Lung (tissue), 12 donors: ENCODE results near the gene ZFR2. TPM values are rescaled to one million over a fixed set of nuclear protein-coding genes. Genes with fewer than 3 reads are reported as not detected.
"Not testable (repeated sequence)": the region's sequence is repeated elsewhere in the genome, so short reads cannot be mapped to it uniquely, and the experiment has no call there.

ENCODE experiments used
- ATAC-seq: fragments of 200-7000 bp; cut with Tn5 transposase; one replicate; pipeline ENCODE4 v1.9.1; 2020; ENCODE audit warnings: moderate number of reproducible peaks; ENCODE audit not compliant: insufficient read depth, low FRiP score
- DNase-seq, 3 donors: peaks; one replicate each; pipeline ENCODE4 v3.0.0-alpha.2; 2013 to 2017
- H3K27ac ChIP-seq, 2 donors: one replicate each; pipeline ENCODE4 v1.5.1; 2013; ENCODE audit warnings: mild to moderate bottlenecking in 2 of 2, moderate library complexity in 2 of 2, control low read depth in 1 of 2, inconsistent platforms in 1 of 2, low read depth in 1 of 2, low read length in 1 of 2
- H3K27me3 ChIP-seq, 3 donors: one replicate each; pipeline ENCODE4 v1.5.1; 2013; ENCODE audit warnings: low read length in 2 of 3; ENCODE audit not compliant: control insufficient read depth in 3 of 3, insufficient read depth in 3 of 3
- H3K36me3 ChIP-seq, 4 donors: one replicate each; pipeline ENCODE4 v1.5.1; 2013; ENCODE audit warnings: low read length in 4 of 4, mild to moderate bottlenecking in 1 of 4, moderate library complexity in 1 of 4; ENCODE audit not compliant: control insufficient read depth in 4 of 4, insufficient read depth in 4 of 4
- H3K4me1 ChIP-seq, 5 donors: one replicate each; pipeline ENCODE4 v1.5.1; 2013; ENCODE audit warnings: low read length in 5 of 5, mild to moderate bottlenecking in 2 of 5, moderate library complexity in 1 of 5; ENCODE audit not compliant: control insufficient read depth in 5 of 5, insufficient read depth in 5 of 5
- H3K4me3 ChIP-seq: one replicate; pipeline ENCODE4 v1.5.1; 2013; ENCODE audit warnings: mild to moderate bottlenecking, control low read depth, moderate library complexity
- H3K9ac ChIP-seq, 2 donors: one replicate each; pipeline ENCODE4 v1.5.1; 2013; ENCODE audit warnings: low read length in 2 of 2, control low read depth in 1 of 2; ENCODE audit not compliant: insufficient read depth in 1 of 2
- H3K9me3 ChIP-seq, 4 donors: one replicate each; pipeline ENCODE4 v1.5.1; 2013; ENCODE audit warnings: low read length in 3 of 4, mild to moderate bottlenecking in 1 of 4, moderate library complexity in 1 of 4; ENCODE audit not compliant: control insufficient read depth in 4 of 4, insufficient read depth in 3 of 4
- WGBS, 2 donors: extraction: QIAGEN DNeasy Blood & Tissue Kit; methylation state at CpG; one replicate each; pipeline ENCODE4 v1.1.7; 2013; 5-methylcytosine and 5-hydroxymethylcytosine counted together
- polyA plus RNA-seq, 2 donors: library from polyadenylated mRNA; stranded (reverse); fragments of 200-250 nt; gene quantifications; one replicate each; pipeline ENCODE4 v1.2.1, GENCODE V29; 2013
- total RNA-seq, 2 donors: library from RNA; depleted of rRNA in 1 of 2; stranded (reverse); fragments of >200 nt in 1 of 2; gene quantifications; one replicate each; pipeline ENCODE4 v1.2.1, GENCODE V29; 2014 to 2021
- TF ChIP-seq, protein P1 (sequence below): IDR thresholded peaks from 2 replicates; pipeline ENCODE4 v1.5.1; 2012; ENCODE audit warnings: mild to moderate bottlenecking; ENCODE audit errors: control extremely low read depth, extremely low read depth
- donor health status: control.
- donor health status: control.
- donor health status: Bipolar disorder and iron deficiency.
- donor health status: healthy.
- donor health status: DM: yes; HTN: yes; CAD: no.

The ZFR2 gene
- total and polyA plus RNA-seq, 4 donors = 0.05 to 0.34 (median 0.19) TPM

DNA sequence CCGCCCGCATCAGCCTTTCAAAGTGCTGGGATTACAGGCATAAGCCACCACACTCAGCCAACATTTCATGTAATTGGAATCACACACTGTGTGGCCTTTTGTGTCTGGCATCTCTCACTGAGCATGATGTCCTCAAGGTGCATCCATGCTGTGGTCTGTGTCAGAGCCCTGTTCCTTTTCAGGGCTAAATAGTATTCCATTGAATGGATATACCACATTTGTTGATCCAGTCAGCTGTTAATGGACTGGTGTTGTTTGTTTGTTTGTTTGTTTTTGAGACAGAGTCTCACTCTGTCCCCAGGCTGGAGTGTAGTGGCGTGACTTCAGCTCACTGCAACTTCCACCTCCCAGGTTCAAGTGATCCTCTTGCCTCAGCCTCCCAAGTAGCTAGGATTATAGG lies 29.6 kb upstream of the ZFR2 start:
- WGBS, 2 donors = 71 to 97% methylated on average over 3 of the region's 3 CpGs
- Histone ChIP-seq H3K27me3 (no peaks in the 10 kb centered on the region), H3K4me1 (no peaks in the 10 kb centered on the region), H3K9me3 (peaks cover 0 to 11% (median 0%) of the 10 kb centered on the region in 4 donors), H3K27ac (no peak overlapping the region), H3K9ac (no peak overlapping the region), H3K36me3 (no peaks in the 10 kb centered on the region), H3K4me3 (no peak overlapping the region)
- ATAC-seq (no peak), DNase-seq (no peak)
- TF ChIP-seq, protein P1, sequence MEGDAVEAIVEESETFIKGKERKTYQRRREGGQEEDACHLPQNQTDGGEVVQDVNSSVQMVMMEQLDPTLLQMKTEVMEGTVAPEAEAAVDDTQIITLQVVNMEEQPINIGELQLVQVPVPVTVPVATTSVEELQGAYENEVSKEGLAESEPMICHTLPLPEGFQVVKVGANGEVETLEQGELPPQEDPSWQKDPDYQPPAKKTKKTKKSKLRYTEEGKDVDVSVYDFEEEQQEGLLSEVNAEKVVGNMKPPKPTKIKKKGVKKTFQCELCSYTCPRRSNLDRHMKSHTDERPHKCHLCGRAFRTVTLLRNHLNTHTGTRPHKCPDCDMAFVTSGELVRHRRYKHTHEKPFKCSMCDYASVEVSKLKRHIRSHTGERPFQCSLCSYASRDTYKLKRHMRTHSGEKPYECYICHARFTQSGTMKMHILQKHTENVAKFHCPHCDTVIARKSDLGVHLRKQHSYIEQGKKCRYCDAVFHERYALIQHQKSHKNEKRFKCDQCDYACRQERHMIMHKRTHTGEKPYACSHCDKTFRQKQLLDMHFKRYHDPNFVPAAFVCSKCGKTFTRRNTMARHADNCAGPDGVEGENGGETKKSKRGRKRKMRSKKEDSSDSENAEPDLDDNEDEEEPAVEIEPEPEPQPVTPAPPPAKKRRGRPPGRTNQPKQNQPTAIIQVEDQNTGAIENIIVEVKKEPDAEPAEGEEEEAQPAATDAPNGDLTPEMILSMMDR = no peak

DNA sequence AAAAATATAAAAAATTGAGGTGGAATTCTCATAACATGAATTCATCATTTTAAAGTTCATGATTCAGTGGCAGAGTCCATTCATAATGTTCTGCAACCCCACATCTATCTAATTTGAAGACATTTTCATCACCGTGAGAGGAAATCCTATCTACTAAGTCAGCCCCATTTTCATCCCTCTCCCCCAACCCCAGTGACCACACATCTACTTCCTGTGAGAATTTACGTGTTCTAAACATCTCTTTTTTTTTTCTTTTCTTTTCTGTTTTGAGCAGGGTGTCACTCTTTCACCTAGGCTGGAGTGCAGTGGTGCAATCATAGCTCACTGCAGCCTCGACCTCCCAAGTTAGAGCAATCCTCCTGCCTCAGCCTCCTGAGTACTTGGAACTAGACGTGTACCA lies 29.1 kb upstream of the ZFR2 start:
- Histone ChIP-seq H3K9me3 (peaks cover 0 to 10% (median 0%) of the 10 kb centered on the region in 4 donors), H3K36me3 (no peaks in the 10 kb centered on the region), H3K4me3 (no peak overlapping the region), H3K9ac (no peak overlapping the region), H3K4me1 (no peaks in the 10 kb centered on the region), H3K27ac (no peak overlapping the region), H3K27me3 (no peaks in the 10 kb centered on the region)
- WGBS, 2 donors = 57 to 61% methylated on average over 4 of the region's 4 CpGs
- TF ChIP-seq, protein P1 = no peak
- ATAC-seq (no peak), DNase-seq (no peak)

DNA sequence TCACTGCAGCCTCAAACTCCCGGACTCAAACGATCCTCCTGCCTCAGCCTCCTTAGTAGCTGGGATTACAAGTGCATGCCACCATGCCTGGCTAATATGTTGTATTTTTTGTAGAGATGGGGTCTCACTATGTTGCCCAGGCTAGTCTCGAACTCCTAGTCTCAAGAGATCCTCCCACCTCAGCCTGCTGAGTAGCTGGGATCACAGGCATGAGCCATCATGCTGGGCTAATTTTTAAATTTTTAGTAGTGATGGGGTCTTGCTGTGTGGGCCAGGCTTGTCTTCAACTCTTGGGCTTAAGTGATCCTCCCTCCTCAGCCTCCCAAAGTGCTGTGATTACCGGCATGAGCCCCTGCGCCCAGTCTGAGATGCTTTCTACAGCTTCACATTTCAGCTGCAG lies 26.9 kb upstream of the ZFR2 start:
- 83 to 89% methylated on average over 5 of the region's 5 CpGs for WGBS, 2 donors
- ATAC-seq (no peak), DNase-seq (no peak)
- Histone ChIP-seq H3K9me3 (peaks cover 0 to 13% (median 0%) of the 10 kb centered on the region in 4 donors), H3K36me3 (no peaks in the 10 kb centered on the region), H3K9ac (no peak overlapping the region), H3K4me3 (no peak overlapping the region), H3K4me1 (no peaks in the 10 kb centered on the region), H3K27ac (no peak overlapping the region), H3K27me3 (no peaks in the 10 kb centered on the region)
- TF ChIP-seq, protein P1 = no peak

DNA sequence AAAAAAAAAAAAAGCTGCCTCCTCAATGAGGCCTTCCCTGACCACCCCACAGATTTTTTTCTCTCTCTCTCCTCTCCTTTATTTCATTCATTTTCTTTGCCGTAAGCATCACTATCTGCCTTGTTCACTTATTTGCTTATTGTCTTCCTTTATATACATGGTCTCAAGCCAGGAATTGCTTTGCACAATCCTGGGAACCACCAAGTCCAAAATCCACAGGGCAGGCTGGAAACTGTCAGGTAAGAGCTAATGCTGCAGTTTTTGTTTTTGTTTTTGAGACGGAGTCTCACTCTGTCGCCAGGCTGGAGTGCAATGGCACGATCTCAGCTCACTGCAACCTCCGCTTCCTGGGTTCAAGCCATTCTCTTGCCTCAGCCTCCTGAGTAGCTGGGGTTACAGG lies 26.1 kb upstream of the ZFR2 start:
- DNase-seq, H3K4me1 ChIP-seq, H3K9ac ChIP-seq, H3K4me3 ChIP-seq, H3K27ac ChIP-seq, ATAC-seq, H3K27me3 ChIP-seq, H3K36me3 ChIP-seq: not testable (repeated sequence)
- peaks cover 0 to 13% (median 0%) of the 10 kb centered on the region in 4 donors for H3K9me3 ChIP-seq
- 80 to 88% methylated on average over 5 of the region's 5 CpGs for WGBS, 2 donors
